Frontal cortex (tissue), 4 donors: ENCODE data around the gene GAB2. TPM values are rescaled to one million over a fixed set of nuclear protein-coding genes. Genes with fewer than 3 reads are reported as not detected.

ENCODE experiments used
- DNase-seq, 2 donors: peaks; one replicate each; pipeline ENCODE4 v3.0.0; 2012; ENCODE audit warnings: low spot score in 2 of 2
- FAIRE-seq: peaks from 2 replicates; lab custom pipeline; 2012; peaks lifted over from hg19 to GRCh38; lab: Jason Lieb, UNC
- total RNA-seq: library from RNA; depleted of rRNA; stranded (reverse); fragments of >200 nt; gene quantifications from one replicate; pipeline ENCODE4 v1.2.3, GENCODE V29; 2014
- donor health status: control.
- donor health status: control.
- donor health status: control.

GAB2 gene
- total RNA-seq, 1 donor from 2014 or later: 20.8 TPM

DNA sequence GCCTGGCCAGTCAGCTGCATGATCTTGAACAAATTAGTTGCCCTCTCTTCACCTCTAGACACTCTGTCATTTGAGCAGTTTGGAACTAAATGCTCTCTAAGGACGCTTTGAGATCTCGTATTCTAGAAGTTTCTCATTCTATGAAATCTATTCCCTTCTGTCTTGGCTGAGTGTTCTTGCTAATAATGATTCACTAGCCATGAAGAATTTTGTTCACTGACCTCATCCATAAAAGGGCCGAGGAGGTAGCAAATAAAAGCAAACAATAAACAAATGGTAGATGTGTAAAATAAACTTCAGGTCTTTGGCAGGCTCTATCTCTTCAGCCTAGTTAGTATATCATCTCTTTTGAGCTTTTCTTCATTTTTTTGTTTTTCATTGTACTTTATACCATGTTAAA lies 152.3 kb downstream of the GAB2 start:
- FAIRE-seq (no peak), DNase-seq (no peak)

- DNase-seq (no peak), FAIRE-seq (no peak)
Observed at GRCh38 chr11:78262691-78263090, 154.9 kb downstream of the GAB2 start.

GRCh38 chr11:78262238-78262637 lies 155.4 kb downstream of the GAB2 start:
- DNase-seq (no peak), FAIRE-seq (no peak)

DNA sequence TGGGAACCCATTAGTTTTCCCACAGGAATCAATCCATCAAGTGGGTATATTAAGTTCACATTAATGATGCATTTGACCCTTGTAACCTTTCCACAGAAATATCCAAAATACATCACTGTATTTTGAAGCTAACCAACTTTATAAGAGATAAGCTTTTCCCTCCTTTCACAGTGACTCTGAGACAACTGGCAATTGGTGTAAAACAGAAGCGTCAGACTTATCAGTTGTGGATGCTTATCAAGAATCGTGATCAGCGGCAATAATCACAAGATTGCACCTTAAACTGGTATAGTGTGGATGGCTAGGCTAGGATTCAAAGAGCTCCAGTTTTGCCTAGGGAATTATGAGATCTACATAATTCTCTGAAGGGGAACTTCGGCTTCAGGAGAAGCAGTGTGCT lies 155.8 kb downstream of the GAB2 start:
- DNase-seq (no peak), FAIRE-seq (no peak)

- no peak for DNase-seq
- FAIRE-seq: no peak
Observed at GRCh38 chr11:78261367-78261766, 156.3 kb downstream of the GAB2 start.

- FAIRE-seq: no peak
- no peak for DNase-seq
Observed at GRCh38 chr11:78259777-78260487, 157.7 kb downstream of the GAB2 start.

GRCh38 chr11:78257654-78258053 lies 160.0 kb downstream of the GAB2 start:
- DNase-seq (no peak), FAIRE-seq (no peak)

DNA sequence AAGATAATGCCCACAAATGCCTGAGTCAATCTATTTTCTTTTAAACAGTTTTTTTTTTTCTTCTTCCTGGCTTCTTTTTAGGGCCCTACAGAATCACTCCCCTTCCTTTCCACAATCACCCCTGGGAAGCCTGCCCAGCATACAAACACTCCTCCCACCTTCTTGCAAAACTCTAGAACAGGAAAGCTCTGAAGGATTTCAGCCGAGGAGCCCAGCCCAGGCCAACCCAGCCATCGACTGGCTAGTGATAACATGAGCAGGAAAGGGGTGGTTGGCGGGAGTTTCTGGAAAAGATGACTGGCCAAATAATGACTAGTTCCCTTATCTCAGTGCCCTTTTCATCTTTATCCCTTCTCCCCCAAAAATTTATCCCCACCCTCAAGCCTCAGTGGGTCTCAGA lies 160.7 kb downstream of the GAB2 start:
- FAIRE-seq (no peak), DNase-seq (no peak)

DNA sequence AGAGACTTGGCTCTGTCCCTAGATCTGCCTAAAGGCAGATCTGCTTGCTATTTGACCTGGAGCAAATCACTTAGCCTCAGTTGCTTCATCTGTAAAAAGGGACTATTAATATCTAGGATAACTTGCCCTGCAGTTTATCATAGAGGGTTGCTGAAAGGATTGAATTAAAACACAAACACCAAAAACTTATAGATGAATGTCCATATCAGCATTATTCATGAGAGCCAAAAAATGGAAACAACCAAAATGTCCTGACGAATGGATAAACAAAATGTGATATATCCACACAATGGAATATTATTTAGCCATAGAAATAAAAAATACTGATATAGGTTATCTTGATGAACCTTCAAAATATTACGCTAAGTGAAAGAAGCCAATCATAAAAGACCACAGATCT lies 161.7 kb downstream of the GAB2 start:
- FAIRE-seq (no peak), DNase-seq (no peak)

DNA sequence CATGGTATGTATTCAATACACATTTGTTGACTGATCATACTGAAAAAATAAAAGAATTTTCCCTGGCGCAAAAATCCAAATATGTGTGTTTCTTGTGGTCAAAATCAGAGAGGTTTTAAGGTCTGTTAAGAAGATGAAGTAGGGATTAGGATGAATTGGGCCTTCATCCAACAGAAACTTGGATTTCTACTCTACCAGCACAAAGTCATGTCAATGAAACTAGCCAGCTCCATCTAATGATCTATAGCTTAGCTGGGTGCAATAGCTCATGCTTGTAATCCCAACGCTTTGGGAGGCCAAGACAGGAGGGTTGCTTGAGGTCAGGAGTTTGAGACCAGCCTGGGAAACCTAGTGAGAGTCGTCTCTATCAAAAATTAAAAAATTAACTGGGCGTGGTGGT lies 163.4 kb downstream of the GAB2 start:
- no peak for FAIRE-seq
- DNase-seq: no peak

GRCh38 chr11:78253797-78254196 lies 163.8 kb downstream of the GAB2 start:
- FAIRE-seq: no peak

GRCh38 chr11:78251083-78251775 lies 166.4 kb downstream of the GAB2 start:
- FAIRE-seq (no peak), DNase-seq (no peak)

More at GRCh38 chr11:78253797-78254196, 163.8 kb downstream of the GAB2 start:
- no peak for DNase-seq

DNA sequence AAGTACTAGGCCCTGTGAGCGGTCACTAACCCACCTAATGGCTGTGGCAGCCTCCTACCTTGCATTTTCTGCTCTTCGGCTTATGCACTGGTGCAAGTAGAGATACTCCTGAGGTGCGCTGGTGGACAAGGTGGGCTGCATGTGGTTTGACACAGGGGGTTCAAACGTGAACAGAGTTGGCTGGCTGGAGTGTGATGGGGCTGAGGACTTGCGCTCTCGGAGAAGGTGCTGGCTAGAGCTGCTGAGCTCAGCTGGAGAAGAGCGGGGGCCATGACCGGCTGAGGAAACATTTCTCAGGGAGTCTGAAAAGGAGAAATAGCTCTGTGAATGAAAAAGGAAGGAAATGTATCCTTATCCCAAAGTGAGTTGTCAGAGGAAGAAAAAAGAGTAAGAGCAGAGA lies 167.5 kb downstream of the GAB2 start:
- no peak for DNase-seq
- FAIRE-seq: no peak

- DNase-seq: no peak
- FAIRE-seq: no peak
Observed at GRCh38 chr11:78248903-78249302, 168.7 kb downstream of the GAB2 start.

- DNase-seq: no peak
- FAIRE-seq: no peak
Observed at GRCh38 chr11:78248191-78248590, 169.4 kb downstream of the GAB2 start.

- no peak for DNase-seq
- FAIRE-seq: no peak
Observed at GRCh38 chr11:78244546-78245255, 172.9 kb downstream of the GAB2 start.

GRCh38 chr11:78244080-78244479 lies 173.5 kb downstream of the GAB2 start:
- DNase-seq (no peak), FAIRE-seq (no peak)

GRCh38 chr11:78241475-78241874 lies 176.1 kb downstream of the GAB2 start:
- FAIRE-seq (no peak), DNase-seq (no peak)

DNA sequence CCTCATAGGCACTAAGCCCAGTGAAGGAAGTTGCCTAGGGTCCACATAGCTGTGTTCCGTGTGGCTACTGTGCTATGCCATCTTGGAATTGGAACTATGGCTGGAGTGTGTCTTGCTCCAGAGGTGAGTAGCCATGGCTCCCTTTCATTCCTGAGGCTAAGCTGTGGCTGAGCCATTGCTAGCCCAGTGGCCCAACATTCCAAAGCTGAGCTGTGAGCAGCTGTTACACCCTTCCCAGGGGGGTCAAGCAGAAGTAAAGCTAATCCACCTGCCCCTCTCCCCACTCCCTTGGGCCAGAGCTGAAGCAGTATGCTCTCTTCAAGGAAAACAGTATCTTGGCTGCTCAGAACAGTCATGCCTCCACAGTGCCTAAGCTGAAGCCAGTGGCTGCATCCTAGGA lies 177.8 kb downstream of the GAB2 start:
- no peak for DNase-seq

GRCh38 chr11:78237293-78238046 lies 180.2 kb downstream of the GAB2 start:
- DNase-seq: no peak
- FAIRE-seq: no peak

More for the DNA sequence above, 177.8 kb downstream of the GAB2 start:
- no peak for FAIRE-seq
